ENCODE measurements around the gene EDEM3.

DNA sequence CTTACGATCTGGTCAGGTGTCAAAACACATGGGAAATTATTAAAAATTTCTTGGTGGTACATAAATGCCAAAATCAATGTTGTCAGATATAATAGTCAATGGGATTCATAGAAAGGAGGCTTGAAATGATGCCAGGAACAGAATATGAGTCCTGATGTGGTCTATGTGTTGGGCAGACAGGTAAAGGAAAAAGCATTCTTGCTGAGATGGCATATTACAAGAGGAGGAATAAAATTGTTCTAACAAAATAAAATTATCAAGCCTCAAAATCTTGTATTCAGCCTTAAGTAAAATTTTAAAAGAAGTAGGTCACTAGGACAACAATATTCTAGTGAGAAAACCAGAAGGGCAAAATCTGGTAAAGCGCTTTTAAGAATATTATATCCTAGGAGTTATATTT is 30.9 kb upstream of the EDEM3 start:
- TF ChIP-seq, protein P1, sequence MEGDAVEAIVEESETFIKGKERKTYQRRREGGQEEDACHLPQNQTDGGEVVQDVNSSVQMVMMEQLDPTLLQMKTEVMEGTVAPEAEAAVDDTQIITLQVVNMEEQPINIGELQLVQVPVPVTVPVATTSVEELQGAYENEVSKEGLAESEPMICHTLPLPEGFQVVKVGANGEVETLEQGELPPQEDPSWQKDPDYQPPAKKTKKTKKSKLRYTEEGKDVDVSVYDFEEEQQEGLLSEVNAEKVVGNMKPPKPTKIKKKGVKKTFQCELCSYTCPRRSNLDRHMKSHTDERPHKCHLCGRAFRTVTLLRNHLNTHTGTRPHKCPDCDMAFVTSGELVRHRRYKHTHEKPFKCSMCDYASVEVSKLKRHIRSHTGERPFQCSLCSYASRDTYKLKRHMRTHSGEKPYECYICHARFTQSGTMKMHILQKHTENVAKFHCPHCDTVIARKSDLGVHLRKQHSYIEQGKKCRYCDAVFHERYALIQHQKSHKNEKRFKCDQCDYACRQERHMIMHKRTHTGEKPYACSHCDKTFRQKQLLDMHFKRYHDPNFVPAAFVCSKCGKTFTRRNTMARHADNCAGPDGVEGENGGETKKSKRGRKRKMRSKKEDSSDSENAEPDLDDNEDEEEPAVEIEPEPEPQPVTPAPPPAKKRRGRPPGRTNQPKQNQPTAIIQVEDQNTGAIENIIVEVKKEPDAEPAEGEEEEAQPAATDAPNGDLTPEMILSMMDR (conservative IDR thresholded peaks at IDR 0.05): no peak
- TF ChIP-seq EZH2 (IDR thresholded peaks at IDR 0.05; ENCODE audit: low read depth): no peak
